Neuronal stem cell (in vitro differentiated cells): ENCODE results near the gene TACC2.

ENCODE experiments used
- DNase-seq: peaks from one replicate; pipeline ENCODE4 v3.0.0-alpha.2; 2013; ENCODE audit warnings: low spot score
- H2AFZ ChIP-seq: one replicate; pipeline ENCODE4 v1.6.1; 2013; ENCODE audit warnings: mild to moderate bottlenecking, low read length, inconsistent platforms
- H2AK5ac ChIP-seq: 2 replicates; pipeline ENCODE4 v1.6.1; 2013; ENCODE audit warnings: low read depth, mild to moderate bottlenecking, inconsistent platforms, low read length, moderate library complexity, mixed read lengths
- H2BK120ac ChIP-seq: 2 replicates; pipeline ENCODE4 v1.6.1; 2013; ENCODE audit warnings: low read depth, mild to moderate bottlenecking, inconsistent platforms, low read length, moderate library complexity, mixed read lengths
- H2BK12ac ChIP-seq: one replicate; pipeline ENCODE4 v1.6.1; 2013; ENCODE audit warnings: low read length, inconsistent platforms
- H2BK15ac ChIP-seq: 2 replicates; pipeline ENCODE4 v1.6.1; 2013; ENCODE audit warnings: mild to moderate bottlenecking, low read length, inconsistent platforms, mixed read lengths
- H2BK5ac ChIP-seq: one replicate; pipeline ENCODE4 v1.6.1; 2013; ENCODE audit warnings: inconsistent platforms, mild to moderate bottlenecking, low read length, moderate library complexity
- H3K14ac ChIP-seq: one replicate; pipeline ENCODE4 v1.6.1; 2013; ENCODE audit warnings: low read length, inconsistent platforms
- H3K18ac ChIP-seq: 2 replicates; pipeline ENCODE4 v1.6.1; 2013; ENCODE audit warnings: low read length, inconsistent platforms
- H3K23ac ChIP-seq: 2 replicates; pipeline ENCODE4 v1.6.1; 2013; ENCODE audit warnings: low read depth, mild to moderate bottlenecking, mixed read lengths, low read length, inconsistent platforms; ENCODE audit not compliant: poor library complexity
- H3K27ac ChIP-seq: replicated peaks from 3 replicates; pipeline ENCODE4 v1.5.1; 2013; ENCODE audit warnings: low read length, inconsistent platforms
- H3K27me3 ChIP-seq, 3 experiments: 2 replicates each; pipeline ENCODE4 v1.6.1; 2013; ENCODE audit warnings: low read length in 3 of 3, mild to moderate bottlenecking in 2 of 3, inconsistent platforms in 1 of 3, low read depth in 1 of 3, mixed read lengths in 1 of 3, moderate library complexity in 1 of 3; ENCODE audit not compliant: control insufficient read depth in 3 of 3, insufficient read depth in 3 of 3
- H3K36me3 ChIP-seq, 2 donors: replicated peaks in 1 of 2; 2 replicates each; pipeline ENCODE4 v1.6.1; 2013; ENCODE audit warnings: low read length in 2 of 2; ENCODE audit not compliant: control insufficient read depth in 2 of 2, insufficient read depth in 2 of 2
- H3K4ac ChIP-seq: 2 replicates; pipeline ENCODE4 v1.6.1; 2013; ENCODE audit warnings: inconsistent platforms, mild to moderate bottlenecking, low read length, moderate library complexity
- H3K4me1 ChIP-seq, 2 donors: 1 replicate in 1 of 2; 2 replicates in 1 of 2; pipeline ENCODE4 v1.6.1; 2013; ENCODE audit warnings: low read length in 2 of 2, low read depth in 1 of 2; ENCODE audit not compliant: control insufficient read depth in 2 of 2, insufficient read depth in 1 of 2
- H3K4me2 ChIP-seq: one replicate; pipeline ENCODE4 v1.6.1; 2013; ENCODE audit warnings: mild to moderate bottlenecking, low read length, inconsistent platforms; ENCODE audit not compliant: insufficient read depth, poor library complexity, severe bottlenecking
- H3K4me3 ChIP-seq, 2 donors: 2 replicates each; pipeline ENCODE4 v1.5.1; 2013; ENCODE audit warnings: low read length in 2 of 2, mild to moderate bottlenecking in 2 of 2, inconsistent platforms in 1 of 2, moderate library complexity in 1 of 2
- H3K79me1 ChIP-seq: one replicate; pipeline ENCODE4 v1.6.1; 2013; ENCODE audit warnings: low read depth, mild to moderate bottlenecking, inconsistent platforms, low read length, moderate library complexity
- H3K9ac ChIP-seq: one replicate; pipeline ENCODE4 v1.6.1; 2013; ENCODE audit warnings: mild to moderate bottlenecking, low read depth, low read length, inconsistent platforms; ENCODE audit not compliant: poor library complexity
- H3K9me3 ChIP-seq, 2 donors: replicated peaks in 1 of 2; 2 replicates each; pipeline versions ENCODE3 to v1.6.1; 2013; ENCODE audit warnings: low read length in 2 of 2, mild to moderate bottlenecking in 2 of 2, inconsistent platforms in 1 of 2, low read depth in 1 of 2, mixed read lengths in 1 of 2, moderate library complexity in 1 of 2; ENCODE audit not compliant: control insufficient read depth in 2 of 2, insufficient read depth in 1 of 2
- H4K8ac ChIP-seq: one replicate; pipeline ENCODE4 v1.6.1; 2013; ENCODE audit warnings: low read depth, mild to moderate bottlenecking, inconsistent platforms, low read length, moderate library complexity
- H4K91ac ChIP-seq: one replicate; pipeline ENCODE4 v1.6.1; 2013; ENCODE audit warnings: low read length, low read depth, mild to moderate bottlenecking, inconsistent platforms; ENCODE audit not compliant: poor library complexity
- WGBS, 2 donors: extraction: QIAGEN DNeasy Blood & Tissue Kit; methylation state at CpG; one replicate each; pipeline ENCODE4 v1.1.7; 2013; ENCODE audit warnings: missing lambda C conversion rate in 2 of 2, mixed read lengths in 1 of 2; ENCODE audit not compliant: insufficient read length in 2 of 2, insufficient replicate concordance in 1 of 2; ENCODE audit errors: extremely low coverage in 2 of 2; 5-methylcytosine and 5-hydroxymethylcytosine counted together

TACC2 gene

GRCh38 chr10:122152544-122152943 is 163.6 kb downstream of the TACC2 start:
- H2AFZ ChIP-seq: no peak overlapping the region
- H3K23ac ChIP-seq: no peak overlapping the region
- no peak overlapping the region for H2BK120ac ChIP-seq
- H4K8ac ChIP-seq: no peak overlapping the region
- no peak overlapping the region for H3K9ac ChIP-seq
- peak overlapping the region in 1 of 2 donors; percentile 46 for H3K4me3 ChIP-seq
- H3K4ac ChIP-seq: no peak overlapping the region
- peaks cover 2% of the 10 kb centered on the region in 2 donors for H3K36me3 ChIP-seq
- no peaks in the 10 kb centered on the region for H3K79me1 ChIP-seq
- H3K9me3 ChIP-seq: no peaks in the 10 kb centered on the region
- H3K14ac ChIP-seq: no peak overlapping the region
- peaks cover 33 to 34% of the 10 kb centered on the region in 2 donors for H3K4me1 ChIP-seq
- no peak for DNase-seq
- H2BK5ac ChIP-seq: no peak overlapping the region
- no peak overlapping the region for H2AK5ac ChIP-seq
- WGBS, 2 donors: no CpG with 5 or more reads among the region's 9 CpGs
- peak overlapping the region; percentile 43 for H3K27ac ChIP-seq
- peak overlapping the region; percentile 90 for H3K18ac ChIP-seq
- no peaks in the 10 kb centered on the region for H3K27me3 ChIP-seq
- peak overlapping the region; percentile 60 for H4K91ac ChIP-seq
- H3K4me2 ChIP-seq: no peak overlapping the region
- H2BK12ac ChIP-seq: no peak overlapping the region
- peak overlapping the region; percentile 71 for H2BK15ac ChIP-seq

DNA sequence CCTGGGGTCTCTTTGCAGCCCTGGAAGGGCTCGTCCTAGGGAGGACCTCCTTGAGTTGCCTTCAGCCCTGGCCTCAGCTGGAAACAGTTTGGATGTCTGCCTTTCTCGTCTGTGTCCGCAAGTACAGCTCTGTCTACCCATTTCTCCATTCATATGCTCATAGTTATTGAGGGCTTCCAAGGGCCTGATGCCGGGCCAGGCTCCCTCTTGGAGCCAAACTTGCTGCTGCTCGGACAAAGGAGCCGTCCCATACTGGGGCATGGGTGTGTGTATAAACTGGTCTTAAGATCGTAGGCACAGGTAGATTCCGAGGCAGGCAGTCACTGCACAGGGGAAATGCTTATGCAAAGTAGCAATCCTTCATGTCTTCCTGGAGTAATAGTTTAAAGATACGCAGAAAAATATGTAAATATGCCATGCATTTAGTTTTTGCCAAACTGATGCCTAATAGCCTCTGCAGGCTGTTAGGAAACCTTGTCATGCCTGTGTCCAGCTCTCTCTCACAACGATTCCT is 165.1 kb downstream of the TACC2 start:
- Histone ChIP-seq H4K8ac (no peak overlapping the region), H3K9me3 (no peaks in the 10 kb centered on the region), H2BK5ac (no peak overlapping the region), H2AFZ (no peak overlapping the region), H3K9ac (no peak overlapping the region), H3K27ac (no peak overlapping the region), H3K27me3 (no peaks in the 10 kb centered on the region), H3K4me1 (peaks cover 24 to 28% of the 10 kb centered on the region in 2 donors), H3K23ac (no peak overlapping the region), H3K18ac (peak overlapping the region; percentile 37), H2BK120ac (no peak overlapping the region), H3K4ac (no peak overlapping the region), H2BK12ac (no peak overlapping the region), H3K79me1 (no peaks in the 10 kb centered on the region), H4K91ac (no peak overlapping the region), H3K4me3 (peak overlapping the region in 1 of 2 donors; percentile 43), H3K14ac (no peak overlapping the region), H3K4me2 (no peak overlapping the region), H3K36me3 (peaks cover 2 to 7% of the 10 kb centered on the region in 2 donors), H2AK5ac (peak overlapping the region; percentile 57), H2BK15ac (no peak overlapping the region)
- WGBS, 2 donors: no CpG with 5 or more reads among the region's 10 CpGs
- no peak for DNase-seq

DNA sequence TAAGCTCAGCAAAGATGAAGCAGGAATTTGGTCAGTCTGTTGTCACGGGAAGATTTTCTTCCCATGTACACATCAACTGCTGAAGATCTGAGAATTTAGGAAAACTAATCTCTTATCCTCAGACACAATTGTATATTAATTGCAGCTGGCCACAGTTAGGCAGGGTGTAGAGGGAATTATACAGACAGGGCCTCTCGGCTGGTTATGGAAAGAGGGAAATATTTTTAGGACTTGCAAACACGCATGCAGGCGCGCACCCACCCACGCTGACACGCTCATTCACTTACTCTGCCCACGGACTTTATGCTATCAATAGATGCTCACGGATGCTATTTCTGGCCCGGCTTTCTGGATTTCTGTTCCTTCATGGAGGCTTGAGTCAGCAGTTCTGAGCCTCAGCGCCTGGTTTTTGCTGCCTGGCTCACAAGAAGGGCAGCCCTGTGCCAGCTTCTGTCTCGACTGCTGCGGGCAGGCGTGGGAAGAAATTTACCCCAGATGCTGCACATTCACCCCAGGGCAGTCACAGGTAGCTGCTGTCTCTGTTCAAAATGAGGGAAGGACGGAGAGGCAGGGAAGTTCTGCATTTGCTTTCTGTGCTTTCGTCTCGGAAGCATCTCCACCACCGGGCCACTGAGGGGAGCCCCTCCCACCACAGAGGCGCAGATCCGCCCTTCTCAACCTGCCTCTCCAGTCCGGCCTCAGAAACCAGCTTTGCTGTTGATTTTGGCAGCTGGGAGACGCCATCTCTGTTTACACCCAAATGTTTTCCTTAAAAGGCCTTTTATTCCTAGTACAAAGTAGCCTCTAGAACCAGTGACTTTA is 165.8 kb downstream of the TACC2 start:
- Histone ChIP-seq H3K14ac (no peak overlapping the region), H3K27me3 (no peaks in the 10 kb centered on the region)
- no peak for DNase-seq

GRCh38 chr10:122157451-122157850 is 168.5 kb downstream of the TACC2 start:
- no peak overlapping the region for H3K27ac ChIP-seq
- no peak overlapping the region for H3K4ac ChIP-seq
- H3K27me3 ChIP-seq: no peaks in the 10 kb centered on the region
- no peak overlapping the region for H3K4me2 ChIP-seq
- no peaks in the 10 kb centered on the region for H3K79me1 ChIP-seq
- H2BK120ac ChIP-seq: no peak overlapping the region
- no CpG with 5 or more reads among the region's 5 CpGs for WGBS, 2 donors
- no peak overlapping the region for H3K23ac ChIP-seq
- DNase-seq: no peak
- no peaks in the 10 kb centered on the region for H3K9me3 ChIP-seq
- no peak overlapping the region for H3K9ac ChIP-seq
- H3K18ac ChIP-seq: no peak overlapping the region
- no peak overlapping the region for H4K91ac ChIP-seq
- no peak overlapping the region for H4K8ac ChIP-seq
- H2BK5ac ChIP-seq: no peak overlapping the region
- H2BK15ac ChIP-seq: no peak overlapping the region
- no peak overlapping the region for H3K14ac ChIP-seq
- no peak overlapping the region for H3K4me3 ChIP-seq
- H2AFZ ChIP-seq: no peak overlapping the region
- H2AK5ac ChIP-seq: no peak overlapping the region
- peaks cover 21 to 30% of the 10 kb centered on the region in 2 donors for H3K4me1 ChIP-seq
- H2BK12ac ChIP-seq: no peak overlapping the region
- peaks cover 1 to 11% of the 10 kb centered on the region in 2 donors for H3K36me3 ChIP-seq

More for the DNA sequence above, 165.8 kb downstream of the TACC2 start:
- no peak overlapping the region for H3K4ac ChIP-seq
- H2AFZ ChIP-seq: no peak overlapping the region
- WGBS, 2 donors: no CpG with 5 or more reads among the region's 22 CpGs
- H3K23ac ChIP-seq: no peak overlapping the region
- H2BK12ac ChIP-seq: no peak overlapping the region
- no peak overlapping the region for H4K8ac ChIP-seq
- H3K4me1 ChIP-seq: peaks cover 19 to 29% of the 10 kb centered on the region in 2 donors
- no peaks in the 10 kb centered on the region for H3K9me3 ChIP-seq
- no peak overlapping the region for H2AK5ac ChIP-seq
- H3K27ac ChIP-seq: no peak overlapping the region
- no peak overlapping the region for H2BK5ac ChIP-seq
- H3K18ac ChIP-seq: peak overlapping the region; percentile 84
- no peak overlapping the region for H2BK120ac ChIP-seq
- H4K91ac ChIP-seq: no peak overlapping the region
- H3K79me1 ChIP-seq: no peaks in the 10 kb centered on the region
- no peak overlapping the region for H3K4me2 ChIP-seq
- H3K9ac ChIP-seq: no peak overlapping the region
- H2BK15ac ChIP-seq: no peak overlapping the region
- peaks cover 2 to 11% of the 10 kb centered on the region in 2 donors for H3K36me3 ChIP-seq
- no peak overlapping the region for H3K4me3 ChIP-seq
